Ramos (cell line): Measurements from ENCODE around the gene RBBP8NL.

ENCODE experiments used
- in situ Hi-C: fragments of 300-500 bp; cut with MboI; formaldehyde crosslinking; loops from one replicate; pipeline ENCODE4 v1.14.3; 2022; ENCODE audit warnings: low sequenced_read_pairs; ENCODE audit not compliant: unreplicated experiment

Gene RBBP8NL

DNA sequence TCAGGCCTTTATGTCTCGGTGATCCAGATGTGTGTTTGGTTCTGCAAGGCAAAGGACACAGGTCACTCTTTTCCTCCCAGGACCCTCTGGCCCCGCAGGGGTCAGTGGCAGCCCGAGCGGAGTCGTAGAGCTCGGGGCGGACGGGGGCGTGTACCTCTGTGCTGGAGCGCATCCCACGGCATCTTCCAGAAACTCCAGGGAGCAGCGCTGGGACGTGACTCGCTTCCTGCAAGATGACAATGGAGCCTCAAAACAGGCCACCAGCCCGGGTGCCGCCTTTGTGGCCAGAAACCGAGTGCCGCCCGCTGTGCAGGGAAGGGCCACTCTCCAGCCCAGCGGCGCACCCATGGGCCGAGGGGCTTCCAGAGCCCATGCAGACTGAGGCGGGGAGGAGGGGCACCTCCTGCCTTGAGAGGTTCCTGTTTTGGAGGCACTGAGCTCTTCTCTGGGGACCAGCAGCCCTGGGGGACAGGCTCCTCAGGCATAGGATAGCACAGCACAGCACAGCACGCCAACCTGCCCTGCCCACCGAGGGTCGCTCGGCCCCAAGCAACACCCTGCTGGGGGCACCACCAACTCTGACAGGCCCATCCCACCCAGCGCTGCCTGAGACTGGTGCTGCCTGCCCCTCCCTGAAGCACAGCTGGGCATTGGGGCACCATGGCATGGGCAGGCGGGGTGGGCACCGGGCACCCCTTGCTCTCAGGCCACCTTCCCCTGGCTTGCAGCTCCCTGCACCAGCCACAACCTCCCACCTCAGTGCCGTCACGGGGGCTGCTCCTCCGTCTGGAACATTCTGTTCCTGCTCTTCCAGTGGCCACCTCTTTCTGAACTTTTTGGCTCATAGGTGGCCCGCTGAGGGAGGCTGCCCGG lies 30.7 kb downstream of the RBBP8NL start:
- in situ Hi-C loops: no loop called here

DNA sequence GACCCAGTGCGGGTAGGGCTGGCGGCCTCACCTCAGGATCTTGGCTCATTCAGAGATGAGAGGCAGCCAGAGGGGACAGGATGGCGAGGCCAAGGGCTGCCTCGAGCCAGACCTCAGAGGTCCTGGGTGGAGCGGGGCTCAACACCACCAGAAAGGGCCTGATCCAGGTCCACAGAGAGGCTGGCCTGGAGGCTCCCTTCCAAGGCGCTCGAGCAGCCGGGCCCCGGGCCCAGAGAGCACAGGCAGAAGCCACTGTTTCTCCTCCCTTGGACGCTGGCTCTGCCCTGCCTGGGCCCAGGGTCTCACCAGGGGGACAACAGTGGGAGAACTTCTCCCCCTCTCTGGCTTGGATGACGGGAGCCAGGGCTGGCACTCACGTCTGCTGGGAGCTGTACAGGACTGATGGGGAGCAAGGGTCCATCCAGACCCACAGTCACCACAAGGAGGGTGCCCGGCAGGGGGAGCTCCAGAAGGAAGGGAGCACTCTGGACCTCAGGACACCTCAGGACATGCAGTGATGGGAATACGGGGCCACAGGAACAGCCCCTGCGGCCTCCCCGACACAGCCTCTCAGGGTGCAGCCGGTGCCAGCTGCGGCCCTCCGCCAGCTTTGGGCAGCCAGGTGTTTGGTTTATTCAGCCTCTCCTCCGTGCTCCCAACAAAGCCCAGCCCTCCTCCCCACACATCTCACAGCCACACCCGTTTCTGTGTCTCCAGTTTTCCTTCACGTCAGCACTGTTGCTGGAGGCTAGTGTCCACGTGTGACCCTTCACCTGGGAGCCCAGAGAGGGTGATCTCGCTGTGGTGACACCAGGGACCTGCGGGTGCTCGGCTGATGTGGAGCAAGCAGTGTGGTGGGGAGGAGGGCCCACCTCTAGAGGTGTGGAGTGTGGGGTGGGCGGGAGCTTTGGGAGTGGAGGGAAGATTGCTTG lies 31.8 kb downstream of the RBBP8NL start:
- in situ Hi-C loops: no loop called here

DNA sequence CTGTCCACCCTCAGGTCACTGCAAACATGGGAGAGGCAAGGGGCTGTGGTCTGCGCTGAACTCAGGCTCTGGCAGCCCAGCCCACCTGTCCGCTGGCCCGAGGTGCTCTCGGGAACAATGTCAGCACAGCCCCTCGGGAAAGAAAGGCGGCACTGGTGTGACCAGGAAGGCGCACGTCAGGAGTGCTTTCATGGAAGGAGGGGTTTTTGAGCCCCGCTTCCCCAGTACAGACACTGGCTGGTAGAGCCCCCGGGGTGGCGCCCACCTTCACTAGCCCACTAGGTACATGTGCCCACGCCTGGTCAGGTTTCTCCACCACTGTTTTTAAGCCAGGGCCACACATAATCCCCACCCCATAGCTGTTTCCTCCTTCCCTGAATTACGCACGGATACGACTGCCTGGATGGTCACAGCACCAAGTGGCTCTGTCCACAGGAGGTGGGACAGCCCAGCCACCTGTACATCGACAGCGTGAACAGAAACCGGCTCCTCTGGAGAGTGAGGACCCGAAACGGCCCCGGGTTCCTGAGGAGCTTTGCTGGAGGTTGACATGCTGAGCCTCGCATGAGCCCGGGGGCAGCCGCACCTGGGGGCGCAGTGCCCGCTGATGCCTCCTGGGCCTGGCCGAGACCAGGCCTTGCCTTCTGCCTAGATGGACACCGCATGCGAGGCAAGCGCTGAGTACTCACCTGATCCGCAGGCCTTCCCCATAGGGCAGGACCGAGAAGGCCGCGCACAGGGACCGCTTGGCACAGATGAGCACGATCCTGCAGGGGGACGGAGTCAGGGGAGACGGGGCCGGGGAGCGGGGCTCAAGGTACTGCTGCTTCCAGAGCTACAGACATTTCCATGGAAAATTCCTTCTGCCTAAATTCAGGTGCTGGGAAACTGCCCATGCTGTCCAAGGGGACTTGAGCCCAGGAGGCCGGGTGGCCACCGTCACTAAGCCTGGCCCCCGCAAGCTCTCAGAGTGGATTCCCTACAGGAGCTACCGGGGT lies 32.8 kb downstream of the RBBP8NL start:
- in situ Hi-C loops: no loop called here

DNA sequence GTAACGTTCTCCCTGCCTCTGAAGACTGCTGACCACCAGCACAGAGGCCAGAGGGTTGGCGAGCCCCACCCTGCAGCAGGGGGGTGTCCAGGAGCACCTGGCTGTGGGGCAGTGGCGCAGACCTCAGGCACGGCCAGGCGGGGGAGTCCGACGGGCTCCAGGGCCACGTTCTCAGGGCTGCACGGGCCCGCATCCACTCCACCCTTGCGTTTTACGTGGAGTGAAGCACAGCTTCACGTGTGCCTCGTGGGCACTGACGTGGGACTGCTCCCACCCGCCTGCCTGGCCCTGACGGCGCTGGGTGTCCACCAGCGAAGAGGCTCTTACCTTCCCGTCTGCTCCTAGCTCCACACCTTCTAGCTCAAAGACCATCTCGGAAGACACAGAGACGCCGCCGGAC lies 33.5 kb downstream of the RBBP8NL start:
- in situ Hi-C loops: no loop called here

DNA sequence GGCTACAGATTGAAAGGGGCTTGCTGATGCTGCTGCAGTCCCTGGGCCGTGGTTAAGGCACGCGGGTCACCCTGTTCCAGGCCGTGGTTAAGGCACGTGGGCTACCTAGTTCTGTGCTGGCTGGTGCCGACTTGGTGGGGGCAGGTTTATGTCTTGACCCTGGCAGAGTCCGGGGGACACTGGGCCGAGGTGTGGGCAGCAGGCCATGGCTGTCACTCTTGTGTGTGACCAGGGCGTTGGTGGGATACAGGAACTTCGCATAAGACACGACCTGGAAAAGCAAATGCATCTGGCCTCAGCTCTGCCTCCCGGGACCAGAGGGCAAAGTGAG lies 34.0 kb downstream of the RBBP8NL start:
- in situ Hi-C loops: no loop called here

DNA sequence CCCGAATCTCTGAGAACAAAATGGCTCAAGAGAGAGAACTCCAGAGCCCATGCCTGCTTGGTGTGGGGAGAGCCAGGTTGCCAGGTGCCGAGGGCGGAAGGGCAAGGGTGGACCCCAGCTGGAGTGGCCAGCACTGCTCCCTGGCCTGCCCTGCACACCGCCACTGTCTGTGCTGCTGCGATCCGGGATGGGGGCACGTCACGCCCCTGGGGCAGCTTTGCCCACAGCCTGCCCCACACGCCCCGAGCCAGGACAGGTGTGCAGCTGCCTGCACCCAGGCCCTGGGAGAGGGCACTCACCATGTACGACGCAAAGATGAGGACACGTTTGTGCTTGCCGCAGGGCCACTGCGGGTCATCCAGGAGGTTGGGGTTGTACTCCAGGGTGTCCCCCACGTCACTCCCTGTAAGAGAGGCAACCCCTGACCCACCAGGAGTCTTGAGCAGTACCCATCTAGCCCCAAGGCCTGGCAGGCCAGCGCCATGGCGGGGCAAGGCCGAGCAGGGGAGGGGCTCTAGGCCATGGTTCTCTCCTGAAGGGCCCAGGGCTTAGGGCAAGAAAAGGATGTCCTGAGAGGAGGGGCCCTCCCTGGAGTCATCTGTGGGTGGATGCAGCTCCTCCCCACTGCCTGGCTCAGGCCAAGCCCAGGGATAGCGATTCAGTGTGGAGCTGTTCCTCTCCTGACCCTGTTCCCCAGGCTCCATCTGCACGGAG lies 34.6 kb downstream of the RBBP8NL start:
- in situ Hi-C loops: no loop called here

DNA sequence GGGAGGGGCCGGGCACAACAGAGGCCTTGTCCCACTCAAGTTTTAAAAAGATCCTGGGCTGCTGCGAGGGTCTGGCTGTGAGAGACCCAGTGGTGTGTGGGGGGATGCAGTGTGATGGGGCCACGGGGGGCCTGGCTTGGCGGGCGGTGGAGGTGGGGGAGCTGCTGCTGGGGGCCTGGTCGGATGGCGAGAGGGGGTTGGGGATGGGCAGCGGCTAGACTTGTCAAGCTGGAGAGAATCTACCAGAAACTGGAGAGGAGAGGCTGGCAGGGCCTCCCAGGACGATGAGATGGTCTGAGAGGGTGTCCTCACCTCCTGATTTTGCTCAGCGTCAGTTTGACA lies 35.3 kb downstream of the RBBP8NL start:
- in situ Hi-C loops: no loop called here

DNA sequence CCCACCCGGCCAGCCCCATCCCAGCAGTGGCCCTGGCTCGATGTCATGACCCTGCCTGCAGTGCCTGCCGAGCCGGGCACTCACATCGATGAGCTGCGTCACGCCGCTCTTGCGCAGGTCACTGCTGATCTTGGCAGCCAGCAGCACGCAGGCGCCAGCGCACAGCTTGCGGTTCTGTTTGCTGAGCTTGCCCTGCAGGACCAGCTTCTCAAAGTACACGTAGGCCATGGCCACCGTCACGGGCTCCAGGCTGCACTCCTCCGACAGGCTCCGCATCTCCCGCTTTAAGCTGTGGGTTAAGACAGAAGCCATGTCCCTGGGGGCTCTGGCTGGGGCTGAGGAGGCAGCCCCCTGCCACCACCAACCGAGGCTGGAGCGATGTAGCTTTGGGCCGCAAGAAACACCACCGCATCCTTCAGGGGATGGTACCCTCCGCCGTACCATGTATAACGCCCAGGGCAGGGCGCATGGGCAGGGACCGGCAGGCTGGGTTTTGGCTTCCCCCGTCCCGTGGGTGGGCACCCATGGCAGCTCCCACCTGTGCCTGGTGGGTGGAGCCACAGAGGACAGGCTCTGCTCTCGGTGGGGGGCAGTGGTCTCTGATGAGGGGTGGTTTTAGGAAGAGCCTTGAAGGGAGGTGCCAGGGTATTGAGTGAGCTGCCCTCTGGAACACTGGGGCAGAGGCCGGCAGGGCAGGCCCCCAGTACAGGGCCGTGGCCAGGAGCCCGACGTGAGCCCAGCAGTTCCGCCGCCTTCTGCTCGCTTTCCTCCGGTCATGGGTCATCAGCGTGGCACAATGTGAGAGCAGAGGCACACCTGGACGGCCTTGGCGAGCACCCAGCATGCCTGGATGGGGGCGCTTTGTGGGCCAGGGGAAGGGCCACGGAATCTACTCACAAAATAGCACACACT lies 35.9 kb downstream of the RBBP8NL start:
- in situ Hi-C loops: no loop called here

DNA sequence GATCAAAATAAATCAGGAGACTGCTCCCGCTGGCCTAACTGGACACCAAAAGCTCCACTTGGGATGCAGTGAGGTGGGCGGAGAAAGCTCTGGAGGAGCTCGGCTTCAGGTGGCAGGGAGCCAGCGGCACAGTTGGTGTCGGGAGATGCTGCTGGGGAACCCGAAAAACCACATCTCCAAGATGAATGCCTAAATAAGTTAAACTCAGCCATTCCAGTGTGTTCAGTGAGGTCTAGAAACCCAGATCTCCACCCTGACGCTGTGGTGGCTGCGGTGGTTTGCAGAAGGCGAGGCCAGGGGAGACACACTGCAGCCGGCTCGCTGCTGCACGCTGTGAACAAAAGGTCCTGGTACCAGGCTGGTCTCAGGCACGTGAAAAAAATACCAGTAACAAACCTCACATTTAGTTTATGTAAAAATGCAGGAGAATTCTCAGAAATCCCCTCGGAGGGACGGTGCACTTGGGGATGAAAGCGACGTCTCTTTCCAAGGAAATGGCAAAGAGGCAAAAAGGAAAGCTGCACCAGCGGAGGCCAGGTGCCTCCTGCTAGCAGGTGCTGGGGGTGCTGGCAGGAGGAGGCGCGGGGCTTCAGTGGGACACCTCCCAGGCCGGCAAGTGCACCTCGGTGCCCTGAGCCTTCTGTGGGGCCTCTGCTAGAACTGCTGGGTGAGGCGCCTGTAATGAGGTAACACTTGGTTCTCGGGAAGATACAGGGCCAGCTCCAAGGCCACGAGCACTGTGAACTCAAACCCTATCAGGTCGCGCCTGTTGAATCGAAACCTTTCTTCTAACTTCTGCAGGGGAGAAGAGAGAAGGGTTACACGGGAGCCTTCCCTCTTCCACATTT lies 36.8 kb downstream of the RBBP8NL start:
- in situ Hi-C loops: no loop called here

DNA sequence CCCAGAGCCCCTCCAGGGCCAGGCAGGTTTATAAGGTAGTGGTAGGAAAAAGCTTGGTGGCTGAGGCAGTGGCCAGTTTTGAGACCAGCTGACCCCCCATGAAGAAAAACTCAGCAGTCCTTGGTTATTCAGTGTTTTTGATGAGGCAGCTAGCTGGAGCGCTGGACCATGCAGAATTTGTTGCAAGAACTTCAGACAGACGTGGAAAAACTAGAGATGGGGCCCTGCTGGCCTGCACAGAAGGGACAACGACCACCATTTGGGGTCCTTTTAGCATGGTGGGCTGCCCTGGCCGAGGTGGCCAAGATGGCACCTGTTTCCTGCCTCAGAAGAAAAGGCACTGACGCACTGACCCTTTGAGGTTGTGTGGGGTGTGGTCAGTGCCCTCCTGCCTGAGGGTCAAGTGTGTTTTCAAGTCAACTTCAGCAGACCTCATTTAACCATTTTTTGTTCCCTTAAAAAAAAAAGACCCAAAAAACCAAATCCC lies 37.7 kb downstream of the RBBP8NL start:
- in situ Hi-C loops: no loop called here

DNA sequence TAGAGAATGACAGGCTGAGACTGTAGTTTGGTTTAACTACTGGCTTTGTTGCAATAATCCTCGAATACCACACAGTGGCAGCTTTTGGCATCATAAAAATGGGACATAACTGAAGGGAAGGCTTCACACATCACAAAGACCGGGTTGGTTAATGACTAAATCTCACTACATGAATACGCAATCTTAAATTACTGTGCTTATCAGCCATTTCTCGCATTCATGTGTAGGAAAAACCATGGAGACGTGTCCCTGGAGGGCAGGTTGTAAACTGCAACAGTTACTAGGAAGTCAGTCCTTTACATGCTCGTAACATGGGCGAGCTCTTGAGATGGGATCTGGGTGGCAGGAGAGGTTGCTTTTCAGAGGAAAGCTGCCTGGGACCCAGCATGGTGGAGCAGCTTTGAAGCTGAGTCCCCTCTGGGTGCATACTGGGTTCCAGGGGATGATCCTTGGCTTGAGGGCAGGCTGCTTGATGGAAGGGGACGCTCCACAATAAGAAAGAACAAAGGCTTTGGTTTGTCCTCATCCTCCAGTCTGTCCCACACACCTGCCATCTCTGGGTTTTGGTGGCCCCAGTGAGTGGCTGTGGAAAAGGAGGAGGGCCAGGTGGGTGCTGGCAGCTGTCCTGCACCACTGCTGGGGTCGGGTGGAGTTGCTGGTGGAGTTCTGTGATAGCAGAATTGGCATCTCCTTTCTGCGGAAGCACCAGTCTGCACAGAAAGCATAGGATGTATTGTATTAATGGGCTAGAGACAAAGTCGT lies 38.3 kb downstream of the RBBP8NL start:
- in situ Hi-C loops: no loop called here

DNA sequence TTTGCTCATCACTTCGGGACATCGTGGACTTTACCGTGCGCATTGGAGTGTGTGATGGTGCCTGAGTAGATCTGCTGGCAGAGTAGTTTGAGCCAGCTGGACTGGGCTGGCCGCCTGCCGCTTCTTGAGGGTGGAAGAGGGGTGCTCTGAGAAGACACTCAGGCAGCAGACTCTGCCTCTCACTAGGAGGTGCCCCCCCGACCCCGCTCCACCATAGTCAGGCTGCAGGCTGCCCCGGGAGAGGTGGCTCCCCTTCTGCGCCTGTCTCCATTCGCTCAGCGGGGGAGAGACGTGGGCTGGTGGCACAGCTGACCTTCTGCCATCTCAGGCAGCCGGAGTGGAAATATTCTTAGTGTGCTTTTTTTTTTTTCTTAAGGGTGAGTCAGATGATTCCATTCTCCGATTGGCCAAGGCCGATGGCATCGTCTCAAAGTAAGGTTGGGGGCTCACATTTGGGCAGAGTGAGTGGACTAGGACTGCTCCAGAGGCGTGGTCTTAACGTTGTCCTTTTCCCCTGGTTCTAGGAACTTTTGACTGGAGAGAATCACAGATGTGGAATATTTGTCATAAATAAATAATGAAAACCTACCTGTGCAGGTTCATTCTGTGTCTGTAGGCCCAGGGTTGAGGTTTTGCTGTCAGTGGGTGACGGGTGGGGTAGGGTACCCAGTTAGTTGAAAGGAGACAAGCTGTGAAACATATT lies 39.3 kb downstream of the RBBP8NL start:
- in situ Hi-C loops: no loop called here

DNA sequence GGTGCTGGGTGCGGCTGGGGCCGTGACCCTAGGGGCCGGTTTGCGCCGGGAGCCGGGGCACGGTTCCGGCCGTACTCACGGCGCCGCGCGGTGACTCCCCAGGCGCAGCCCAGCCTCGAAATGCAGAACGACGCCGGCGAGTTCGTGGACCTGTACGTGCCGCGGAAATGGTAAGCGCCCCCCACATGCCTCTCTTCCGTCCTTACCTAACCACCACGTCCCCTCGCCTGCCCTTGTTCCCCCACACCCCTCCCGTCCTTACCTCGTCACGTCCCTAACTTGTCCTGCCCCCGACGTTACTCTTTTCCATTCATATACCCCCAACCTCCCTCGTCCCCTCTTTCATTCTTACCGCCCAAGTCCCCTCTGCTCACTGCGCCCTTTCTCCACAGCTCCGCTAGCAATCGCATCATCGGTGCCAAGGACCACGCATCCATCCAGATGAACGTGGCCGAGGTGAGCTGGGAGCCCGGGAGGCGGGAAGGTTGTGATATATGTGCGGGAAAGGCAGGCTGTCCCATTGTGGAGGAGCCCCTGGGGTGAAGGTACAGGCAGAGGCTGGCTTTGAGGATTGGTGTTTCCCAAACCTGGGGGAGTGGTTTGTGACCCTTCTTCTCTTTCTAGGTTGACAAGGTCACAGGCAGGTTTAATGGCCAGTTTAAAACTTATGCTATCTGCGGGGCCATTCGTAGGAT lies 40.0 kb downstream of the RBBP8NL start:
- in situ Hi-C loops: no loop called here

DNA sequence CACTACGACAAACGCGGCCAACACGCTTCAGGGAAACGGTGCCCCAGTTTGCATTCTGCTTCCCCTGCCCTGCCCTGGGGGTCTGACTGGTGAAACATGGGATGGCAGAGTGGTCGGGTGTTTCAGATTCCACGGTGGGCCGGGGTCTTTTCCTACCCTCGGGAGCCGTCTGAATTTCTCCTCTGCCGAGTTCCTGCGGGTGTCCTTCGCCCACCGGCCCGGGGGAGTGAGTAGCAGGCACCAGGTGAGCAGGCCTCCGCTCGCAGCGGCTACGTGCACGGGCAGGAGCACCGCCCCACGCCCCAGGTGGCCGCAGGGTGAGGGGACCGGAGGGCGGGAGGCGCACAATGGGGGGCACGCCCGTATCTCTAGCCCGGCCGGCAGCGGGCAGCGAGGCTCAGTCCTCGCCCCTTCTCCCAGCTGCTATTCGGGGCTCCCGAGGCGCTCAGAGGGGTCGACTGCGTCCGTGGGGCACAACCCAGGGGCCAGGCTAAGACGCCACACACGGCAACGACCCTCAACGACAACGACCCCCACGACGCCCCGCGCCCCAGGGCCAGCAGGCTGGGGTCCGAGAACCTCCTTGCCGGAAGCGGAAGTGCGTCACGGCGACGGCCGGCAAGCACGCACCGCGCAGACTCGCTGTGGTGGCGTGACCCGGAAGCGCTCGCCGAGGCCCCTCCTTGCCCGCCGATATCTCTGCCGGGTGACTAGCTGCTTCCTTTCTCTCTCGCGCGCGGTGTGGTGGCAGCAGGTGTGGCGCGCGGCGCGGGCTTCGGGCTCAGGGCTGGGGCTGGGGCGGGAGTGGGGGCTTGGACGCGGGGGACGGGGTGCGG lies 40.7 kb downstream of the RBBP8NL start, which contains the start of gene RPS21:
TSS of gene RPS21 (plus strand) at position 721 of the 836 bp plus-strand sequence. CDS start 236 bp downstream, outside the sequence.
- in situ Hi-C loops: no loop called here
